CD14-positive monocyte (primary cell): Measurements from ENCODE around the gene KIAA0408. TPM values are rescaled to one million over a fixed set of nuclear protein-coding genes. Genes with fewer than 3 reads are reported as not detected.

Experiments
- DNase-seq, 3 donors: peaks; one replicate each; pipeline ENCODE4 v3.0.0-alpha.2; 2011 to 2022
- H2AFZ ChIP-seq: 2 replicates; pipeline ENCODE4 v1.6.0; 2012; ENCODE audit warnings: mild to moderate bottlenecking, low read depth, low read length, inconsistent platforms; ENCODE audit not compliant: insufficient read depth, poor library complexity, severe bottlenecking
- H3K27ac ChIP-seq, 2 donors: 1 replicate in 1 of 2; 2 replicates in 1 of 2; pipeline ENCODE4 v1.5.1; 2012 to 2013; ENCODE audit warnings: low read length in 2 of 2, control low read depth in 1 of 2, inconsistent platforms in 1 of 2, low read depth in 1 of 2, mild to moderate bottlenecking in 1 of 2
- H3K27me3 ChIP-seq, 2 donors: one replicate each; pipeline versions ENCODE4 v1.6.0 to v1.6.1; 2011 to 2013; ENCODE audit warnings: low read length in 2 of 2; ENCODE audit not compliant: control insufficient read depth in 2 of 2, insufficient read depth in 2 of 2
- H3K36me3 ChIP-seq, 2 donors: replicated peaks in 1 of 2; 1 replicate in 1 of 2; 2 replicates in 1 of 2; pipeline versions ENCODE4 v1.5.1 to v1.6.1; 2012 to 2013; ENCODE audit warnings: low read length in 2 of 2, control low read depth in 1 of 2, inconsistent platforms in 1 of 2, mild to moderate bottlenecking in 1 of 2; ENCODE audit not compliant: insufficient read depth in 2 of 2, control insufficient read depth in 1 of 2
- H3K4me1 ChIP-seq, 2 donors: 1 replicate in 1 of 2; 2 replicates in 1 of 2; pipeline versions ENCODE4 v1.5.1 to v1.6.1; 2012 to 2013; ENCODE audit warnings: low read length in 2 of 2, control low read depth in 1 of 2, inconsistent platforms in 1 of 2, mild to moderate bottlenecking in 1 of 2, moderate library complexity in 1 of 2; ENCODE audit not compliant: insufficient read depth in 2 of 2, control insufficient read depth in 1 of 2
- H3K4me2 ChIP-seq: replicated peaks from 2 replicates; pipeline ENCODE3; 2012; ENCODE audit warnings: low read length, moderate library complexity, mild to moderate bottlenecking; ENCODE audit not compliant: poor library complexity, severe bottlenecking; ENCODE audit errors: extremely low read depth
- H3K4me3 ChIP-seq, 3 experiments: fragments of 200-600 bp in 1 of 3; sonication (generic) in 1 of 3; replicated peaks in 1 of 3; 1 replicate in 2 of 3; 2 replicates in 1 of 3; pipeline ENCODE4 v1.5.1; 2011 to 2013; ENCODE audit warnings: low read length in 3 of 3, mild to moderate bottlenecking in 3 of 3, control low read depth in 2 of 3, low read depth in 2 of 3, inconsistent platforms in 1 of 3, moderate library complexity in 1 of 3
- H3K79me2 ChIP-seq: 2 replicates; pipeline ENCODE4 v1.6.0; 2012; ENCODE audit warnings: mild to moderate bottlenecking, control low read depth, inconsistent platforms, low read length, moderate library complexity; ENCODE audit not compliant: insufficient read depth
- H3K9ac ChIP-seq: 2 replicates; pipeline ENCODE4 v1.6.0; 2017; ENCODE audit warnings: low read length, mild to moderate bottlenecking; ENCODE audit not compliant: insufficient read depth, poor library complexity, severe bottlenecking
- H3K9me3 ChIP-seq, 2 donors: replicated peaks in 1 of 2; 1 replicate in 1 of 2; 2 replicates in 1 of 2; pipeline versions ENCODE4 v1.5.1 to v1.6.1; 2012 to 2013; ENCODE audit warnings: low read length in 2 of 2, control low read depth in 1 of 2; ENCODE audit not compliant: control insufficient read depth in 1 of 2, insufficient read depth in 1 of 2
- H4K20me1 ChIP-seq: 2 replicates; pipeline ENCODE4 v1.6.0; 2012; ENCODE audit warnings: mild to moderate bottlenecking, low read length, control low read depth, moderate library complexity; ENCODE audit not compliant: insufficient read depth
- H3K27ac Mint-ChIP-seq, 7 donors: one replicate each; pipeline ENCODE4 v1.8.0; 2020; ENCODE audit warnings: mild to moderate bottlenecking in 7 of 7, mixed read lengths in 7 of 7, moderate library complexity in 6 of 7, inconsistent platforms in 2 of 7
- H3K27me3 Mint-ChIP-seq, 3 donors: one replicate each; pipeline ENCODE4 v1.8.0; 2021 to 2022; ENCODE audit warnings: low read depth in 3 of 3, mild to moderate bottlenecking in 3 of 3, mixed read lengths in 3 of 3, moderate library complexity in 3 of 3, inconsistent platforms in 1 of 3
- H3K36me3 Mint-ChIP-seq, 2 donors: one replicate each; pipeline ENCODE4 v1.8.0; 2020; ENCODE audit warnings: mixed read lengths in 2 of 2, inconsistent platforms in 1 of 2, mild to moderate bottlenecking in 1 of 2
- H3K4me1 Mint-ChIP-seq: one replicate; pipeline ENCODE4 v1.8.0; 2020; ENCODE audit warnings: mild to moderate bottlenecking, mixed read lengths
- H3K4me3 Mint-ChIP-seq, 2 donors: one replicate each; pipeline ENCODE4 v1.8.0; 2020; ENCODE audit warnings: mild to moderate bottlenecking in 2 of 2, mixed read lengths in 2 of 2, moderate library complexity in 1 of 2
- H3K9me3 Mint-ChIP-seq, 7 donors: one replicate each; pipeline ENCODE4 v1.8.0; 2020 to 2022; ENCODE audit warnings: mixed read lengths in 7 of 7, mild to moderate bottlenecking in 6 of 7, moderate library complexity in 6 of 7, inconsistent platforms in 2 of 7
- CTCF ChIP-seq: fragments of 200-600 bp; IDR thresholded peaks from one replicate; pipeline ENCODE4 v1.8.0; 2022; ENCODE audit warnings: antibody characterized with exemption, mild to moderate bottlenecking
- WGBS: methylation state at CpG from one replicate; pipeline ENCODE4 v1.1.5; 2013; ENCODE audit warnings: missing lambda C conversion rate; ENCODE audit not compliant: insufficient coverage; 5-methylcytosine and 5-hydroxymethylcytosine counted together
- intact Hi-C, 2 donors: fragments of 100-400 bp; cut with micrococcal nuclease; formaldehyde crosslinking; loops; one replicate each; pipeline versions ENCODE4 v1.15.0 to v1.15.1; 2023
- polyA plus RNA-seq, 3 donors: library from polyadenylated mRNA; depleted of rRNA in 1 of 3; unstranded in 2 of 3; stranded (reverse) in 1 of 3; fragments of 300-500 nt in 2 of 3; fragments of >200 nt in 1 of 3; fragmentation: Illumina TruSeq in 2 of 3; gene quantifications; 1 replicate in 2 of 3; 2 replicates in 1 of 3; pipeline ENCODE4 v1.2.3, GENCODE V29; 2012 to 2021

Gene KIAA0408
- polyA plus RNA-seq, 3 donors: 0.03 TPM; not detected in 2

DNA sequence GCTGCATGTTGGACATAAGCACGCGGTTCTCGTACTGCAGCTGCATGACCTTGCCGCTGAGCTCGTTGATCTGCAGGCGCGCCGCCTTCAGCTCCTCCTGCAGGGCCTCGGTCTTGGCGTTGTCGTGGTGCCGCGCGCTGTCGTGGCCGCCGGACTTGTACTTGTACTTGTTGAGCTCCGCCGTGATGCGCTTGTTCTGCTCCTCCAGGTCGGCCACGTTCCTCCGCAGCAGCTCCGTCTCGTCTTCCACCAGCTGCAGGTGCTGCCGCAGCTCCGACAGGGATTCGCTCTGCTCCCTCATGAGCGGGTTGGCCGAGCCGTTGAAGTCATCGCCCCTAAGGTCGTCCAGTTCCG, 16.6 kb upstream of the KIAA0408 start:
- Histone ChIP-seq H3K4me2 (no peak overlapping the region), H3K9ac (no peak overlapping the region), H3K4me3 (no peak overlapping the region), H4K20me1 (no peaks in the 10 kb centered on the region), H3K79me2 (no peaks in the 10 kb centered on the region), H3K27me3 (peaks cover 0 to 16% of the 10 kb centered on the region in 2 donors), H3K4me1 (peaks cover 0 to 2% of the 10 kb centered on the region in 2 donors), H2AFZ (no peak overlapping the region), H3K9me3 (peaks cover 6 to 14% of the 10 kb centered on the region in 2 donors), H3K36me3 (no peaks in the 10 kb centered on the region), H3K27ac (no peak overlapping the region)
- no peak for TF ChIP-seq CTCF
- H3K4me3 Mint-ChIP-seq: peak overlapping the region in 1 of 2 donors; percentile 59
- no peaks in the 10 kb centered on the region for H3K36me3 Mint-ChIP-seq
- 85% methylated on average over 34 of the region's 34 CpGs for WGBS
- intact Hi-C loops: no loop called here
- H3K27ac Mint-ChIP-seq: no peak overlapping the region
- peaks cover 11 to 18% (median 15%) of the 10 kb centered on the region in 7 donors for H3K9me3 Mint-ChIP-seq
- no peak for DNase-seq
- peaks cover 10% of the 10 kb centered on the region for H3K4me1 Mint-ChIP-seq
- peaks cover 0 to 29% (median 8%) of the 10 kb centered on the region in 3 donors for H3K27me3 Mint-ChIP-seq

GRCh38 chr6:127475135-127475822, 16.1 kb upstream of the KIAA0408 start:
- Mint-ChIP-seq H3K36me3 (no peaks in the 10 kb centered on the region), H3K27me3 (peaks cover 0 to 29% (median 8%) of the 10 kb centered on the region in 3 donors), H3K4me1 (peaks cover 10% of the 10 kb centered on the region), H3K27ac (no peak overlapping the region), H3K9me3 (peaks cover 11 to 18% (median 15%) of the 10 kb centered on the region in 7 donors), H3K4me3 (peak overlapping the region in 1 of 2 donors; percentile 59)
- intact Hi-C loops: no loop called here
- Histone ChIP-seq H4K20me1 (no peaks in the 10 kb centered on the region), H3K27me3 (peaks cover 0 to 16% of the 10 kb centered on the region in 2 donors), H3K4me2 (no peak overlapping the region), H3K27ac (no peak overlapping the region), H3K36me3 (no peaks in the 10 kb centered on the region), H3K79me2 (no peaks in the 10 kb centered on the region), H3K4me3 (no peak overlapping the region), H2AFZ (no peak overlapping the region), H3K9me3 (peaks cover 6 to 14% of the 10 kb centered on the region in 2 donors), H3K9ac (no peak overlapping the region), H3K4me1 (peaks cover 0 to 2% of the 10 kb centered on the region in 2 donors)
- no peak for TF ChIP-seq CTCF
- DNase-seq: no peak
- WGBS: 86% methylated on average over 87 of the region's 87 CpGs
